ENCODE measurements around the gene HDAC7.

The HDAC7 gene

GRCh38 chr12:47819896-47820630 is at the start of gene HDAC7:
Gene HDAC7 (minus strand): TSS chr12:47819903. CDS start chr12:47819785, 118 bp downstream.
- peak; percentile 87 for DNase-seq

- DNase-seq: no peak
These were observed 48.9 kb upstream of the HDAC7 start for GRCh38 chr12:47868552-47869031.

- DNase-seq: peak; percentile 31
These were observed 48.3 kb upstream of the HDAC7 start for GRCh38 chr12:47868041-47868440.

GRCh38 chr12:47867495-47867941 is 47.8 kb upstream of the HDAC7 start:
- peak; percentile 90 for DNase-seq

GRCh38 chr12:47864646-47865235 is 45.0 kb upstream of the HDAC7 start:
- DNase-seq: no peak

- no peak for DNase-seq
These were observed 44.3 kb upstream of the HDAC7 start for GRCh38 chr12:47863985-47864384.

GRCh38 chr12:47863467-47863866 is 43.8 kb upstream of the HDAC7 start:
- no peak for DNase-seq

GRCh38 chr12:47862881-47863280 is 43.2 kb upstream of the HDAC7 start:
- no peak for DNase-seq

- no peak for DNase-seq
These were observed 42.6 kb upstream of the HDAC7 start for GRCh38 chr12:47862167-47862750.

- no peak for DNase-seq
These were observed 41.2 kb upstream of the HDAC7 start for GRCh38 chr12:47860873-47861272.

GRCh38 chr12:47860279-47860841 is 40.7 kb upstream of the HDAC7 start:
- DNase-seq: no peak

GRCh38 chr12:47858511-47859266 is 39.0 kb upstream of the HDAC7 start:
- no peak for DNase-seq

- DNase-seq: no peak
These were observed 37.2 kb upstream of the HDAC7 start for GRCh38 chr12:47856721-47857575.

GRCh38 chr12:47856094-47856493 is 36.4 kb upstream of the HDAC7 start:
- DNase-seq: no peak

GRCh38 chr12:47855502-47855901 is 35.8 kb upstream of the HDAC7 start:
- DNase-seq: no peak

GRCh38 chr12:47854531-47854930 is 34.8 kb upstream of the HDAC7 start:
- DNase-seq: no peak

GRCh38 chr12:47852096-47852571 is 32.4 kb upstream of the HDAC7 start:
- DNase-seq: no peak

GRCh38 chr12:47851303-47851952 is 31.7 kb upstream of the HDAC7 start:
- no peak for DNase-seq

GRCh38 chr12:47850153-47851084 is 30.7 kb upstream of the HDAC7 start:
- DNase-seq: no peak

- no peak for DNase-seq
These were observed 29.6 kb upstream of the HDAC7 start for GRCh38 chr12:47849261-47849660.
